ENCODE data around the gene POM121C. TPM values are rescaled to one million over a fixed set of nuclear protein-coding genes. Genes with fewer than 3 reads are reported as not detected.
"Not testable (repeated sequence)": the region's sequence is repeated elsewhere in the genome, so short reads cannot be mapped to it uniquely, and the experiment has no call there.

POM121C gene
- total RNA-seq, 2 donors from 2014 or later, result 95.9 to 107 TPM

- H3K4me3 Mint-ChIP-seq; H3K36me3 Mint-ChIP-seq; H3K27ac Mint-ChIP-seq; ATAC-seq; H3K27me3 Mint-ChIP-seq; DNase-seq (ENCODE audit: low spot score); H3K9me3 Mint-ChIP-seq; H3K4me1 Mint-ChIP-seq (ENCODE audit: low read depth in 2 of 2): not testable (repeated sequence)
Observed at GRCh38 chr7:75416787-75417186, 69.3 kb downstream of the POM121C start.

GRCh38 chr7:75415829-75416373, 70.2 kb downstream of the POM121C start:
- not testable (repeated sequence) for H3K27me3 Mint-ChIP-seq; H3K36me3 Mint-ChIP-seq; H3K27ac Mint-ChIP-seq; H3K9me3 Mint-ChIP-seq; H3K4me3 Mint-ChIP-seq; DNase-seq (ENCODE audit: low spot score); H3K4me1 Mint-ChIP-seq (ENCODE audit: low read depth in 2 of 2); ATAC-seq

- not testable (repeated sequence) for H3K4me3 Mint-ChIP-seq; H3K36me3 Mint-ChIP-seq; H3K4me1 Mint-ChIP-seq (ENCODE audit: low read depth in 2 of 2); DNase-seq (ENCODE audit: low spot score); H3K27ac Mint-ChIP-seq; H3K9me3 Mint-ChIP-seq; H3K27me3 Mint-ChIP-seq; ATAC-seq
Observed at GRCh38 chr7:75415428-75415817, 70.7 kb downstream of the POM121C start.

- H3K36me3 Mint-ChIP-seq, H3K4me3 Mint-ChIP-seq: not testable (repeated sequence)
Observed at GRCh38 chr7:75414708-75415427, 71.2 kb downstream of the POM121C start.

DNA sequence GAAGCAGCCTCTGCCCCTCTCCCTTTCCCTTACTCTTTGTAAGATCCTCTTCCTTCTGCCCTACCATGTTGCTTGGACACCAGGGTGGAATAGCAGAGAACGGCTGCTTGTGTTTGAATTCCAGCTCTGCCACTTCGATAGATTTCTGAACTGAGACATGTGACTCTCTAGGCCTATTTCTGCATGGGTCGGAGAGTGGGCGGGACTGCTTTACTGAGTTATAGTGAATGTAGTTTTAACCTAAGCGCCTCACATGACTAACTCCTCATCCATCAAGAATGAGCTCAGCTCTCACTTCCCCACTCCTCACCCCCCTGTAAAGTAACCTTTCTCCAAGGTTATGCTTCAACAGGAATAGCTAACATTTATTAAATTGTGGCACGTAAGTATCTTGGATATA, 71.9 kb downstream of the POM121C start:
- DNase-seq (ENCODE audit: low spot score); ATAC-seq; H3K36me3 Mint-ChIP-seq; H3K4me3 Mint-ChIP-seq; H3K4me1 Mint-ChIP-seq (ENCODE audit: low read depth in 2 of 2); H3K27me3 Mint-ChIP-seq; H3K27ac Mint-ChIP-seq; H3K9me3 Mint-ChIP-seq: not testable (repeated sequence)

More at GRCh38 chr7:75414708-75415427, 71.2 kb downstream of the POM121C start:
- DNase-seq (ENCODE audit: low spot score); H3K4me1 Mint-ChIP-seq (ENCODE audit: low read depth in 2 of 2); H3K9me3 Mint-ChIP-seq; ATAC-seq; H3K27ac Mint-ChIP-seq; H3K27me3 Mint-ChIP-seq: not testable (repeated sequence)

GRCh38 chr7:75410823-75411173, 75.3 kb downstream of the POM121C start:
- not testable (repeated sequence) for H3K9me3 Mint-ChIP-seq; H3K36me3 Mint-ChIP-seq; H3K27ac Mint-ChIP-seq; DNase-seq (ENCODE audit: low spot score); H3K27me3 Mint-ChIP-seq; H3K4me3 Mint-ChIP-seq; H3K4me1 Mint-ChIP-seq (ENCODE audit: low read depth in 2 of 2)
- ATAC-seq, result peak in 1 of 2 donors; percentile 3

DNA sequence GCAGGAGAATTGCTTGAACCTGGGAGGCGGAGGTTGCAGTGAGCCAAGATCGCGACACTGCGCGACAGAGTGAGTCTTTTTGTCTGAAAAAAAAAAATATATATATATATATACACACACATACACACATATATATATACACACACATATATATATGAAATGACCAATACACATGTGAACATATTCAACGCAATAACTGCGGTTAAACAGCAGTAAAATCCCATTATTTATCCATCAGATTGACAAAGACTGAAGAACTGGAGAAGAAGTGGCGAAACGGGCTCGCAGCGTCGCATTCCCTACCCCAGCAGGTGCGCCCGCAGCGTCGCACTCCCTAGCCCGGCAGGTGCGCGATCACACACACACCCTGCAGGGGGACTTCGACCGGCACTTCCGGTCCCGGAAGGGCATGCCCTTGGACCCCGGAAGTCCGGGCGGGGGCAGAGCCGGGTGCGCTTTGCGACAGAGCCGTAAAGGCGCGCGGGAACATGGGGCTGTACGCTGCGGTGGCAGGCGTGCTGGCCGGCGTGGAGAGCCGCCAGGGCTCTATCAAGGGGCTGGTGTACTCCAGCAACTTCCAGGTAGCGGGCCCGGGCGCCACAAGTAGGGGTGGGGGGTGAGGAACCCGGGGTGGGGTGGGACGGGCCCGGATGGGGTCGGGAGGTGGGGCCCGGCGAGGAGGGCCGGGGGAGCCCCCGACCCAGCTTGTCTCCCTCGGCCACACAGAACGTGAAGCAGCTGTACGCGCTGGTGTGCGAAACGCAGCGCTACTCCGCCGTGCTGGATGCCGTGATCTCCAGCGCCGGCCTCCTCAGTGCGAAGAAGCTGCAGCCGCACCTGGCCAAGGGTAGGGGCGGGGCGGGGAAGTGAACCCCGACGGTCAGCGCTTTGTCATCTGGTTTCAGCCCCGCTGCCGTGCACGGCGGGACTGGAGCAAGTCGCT, 75.9 kb downstream of the POM121C start:
- H3K27me3 Mint-ChIP-seq; H3K36me3 Mint-ChIP-seq; H3K27ac Mint-ChIP-seq; H3K9me3 Mint-ChIP-seq; DNase-seq (ENCODE audit: low spot score); H3K4me1 Mint-ChIP-seq (ENCODE audit: low read depth in 2 of 2); H3K4me3 Mint-ChIP-seq: not testable (repeated sequence)
- ATAC-seq, result peak; percentile 99

- H3K9me3 Mint-ChIP-seq; H3K4me1 Mint-ChIP-seq (ENCODE audit: low read depth in 2 of 2); H3K4me3 Mint-ChIP-seq; H3K27me3 Mint-ChIP-seq; DNase-seq (ENCODE audit: low spot score); H3K36me3 Mint-ChIP-seq; H3K27ac Mint-ChIP-seq: not testable (repeated sequence)
- peak; percentile 37 to 40 for ATAC-seq
Observed at GRCh38 chr7:75404663-75405062, 81.4 kb downstream of the POM121C start.

GRCh38 chr7:75403455-75404443, 82.3 kb downstream of the POM121C start:
- DNase-seq (ENCODE audit: low spot score); H3K9me3 Mint-ChIP-seq; H3K27ac Mint-ChIP-seq; H3K36me3 Mint-ChIP-seq; ATAC-seq; H3K4me3 Mint-ChIP-seq; H3K27me3 Mint-ChIP-seq; H3K4me1 Mint-ChIP-seq (ENCODE audit: low read depth in 2 of 2): not testable (repeated sequence)

DNA sequence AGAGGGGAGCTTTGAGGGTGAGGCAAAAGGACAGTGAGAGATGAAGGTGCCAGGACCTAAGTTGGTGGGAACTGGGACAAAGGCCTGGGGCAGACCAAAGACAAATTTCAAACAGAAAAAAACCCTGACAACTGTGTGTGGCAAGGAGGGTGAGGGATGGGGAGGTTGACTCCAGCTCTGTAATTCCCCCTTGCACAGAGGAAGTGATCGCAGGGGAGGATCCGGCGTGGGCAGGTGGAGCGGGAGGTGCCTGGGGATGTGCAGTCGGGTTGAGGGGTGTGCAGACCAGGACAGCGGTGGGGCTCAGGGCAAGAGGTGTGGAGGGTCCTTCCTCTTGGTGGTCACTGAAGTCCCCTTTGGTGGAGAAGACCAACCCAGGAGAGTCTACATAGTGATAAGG, 85.5 kb downstream of the POM121C start:
- not testable (repeated sequence) for H3K4me3 Mint-ChIP-seq; H3K36me3 Mint-ChIP-seq; H3K27ac Mint-ChIP-seq; DNase-seq (ENCODE audit: low spot score); ATAC-seq; H3K4me1 Mint-ChIP-seq (ENCODE audit: low read depth in 2 of 2); H3K9me3 Mint-ChIP-seq; H3K27me3 Mint-ChIP-seq

DNA sequence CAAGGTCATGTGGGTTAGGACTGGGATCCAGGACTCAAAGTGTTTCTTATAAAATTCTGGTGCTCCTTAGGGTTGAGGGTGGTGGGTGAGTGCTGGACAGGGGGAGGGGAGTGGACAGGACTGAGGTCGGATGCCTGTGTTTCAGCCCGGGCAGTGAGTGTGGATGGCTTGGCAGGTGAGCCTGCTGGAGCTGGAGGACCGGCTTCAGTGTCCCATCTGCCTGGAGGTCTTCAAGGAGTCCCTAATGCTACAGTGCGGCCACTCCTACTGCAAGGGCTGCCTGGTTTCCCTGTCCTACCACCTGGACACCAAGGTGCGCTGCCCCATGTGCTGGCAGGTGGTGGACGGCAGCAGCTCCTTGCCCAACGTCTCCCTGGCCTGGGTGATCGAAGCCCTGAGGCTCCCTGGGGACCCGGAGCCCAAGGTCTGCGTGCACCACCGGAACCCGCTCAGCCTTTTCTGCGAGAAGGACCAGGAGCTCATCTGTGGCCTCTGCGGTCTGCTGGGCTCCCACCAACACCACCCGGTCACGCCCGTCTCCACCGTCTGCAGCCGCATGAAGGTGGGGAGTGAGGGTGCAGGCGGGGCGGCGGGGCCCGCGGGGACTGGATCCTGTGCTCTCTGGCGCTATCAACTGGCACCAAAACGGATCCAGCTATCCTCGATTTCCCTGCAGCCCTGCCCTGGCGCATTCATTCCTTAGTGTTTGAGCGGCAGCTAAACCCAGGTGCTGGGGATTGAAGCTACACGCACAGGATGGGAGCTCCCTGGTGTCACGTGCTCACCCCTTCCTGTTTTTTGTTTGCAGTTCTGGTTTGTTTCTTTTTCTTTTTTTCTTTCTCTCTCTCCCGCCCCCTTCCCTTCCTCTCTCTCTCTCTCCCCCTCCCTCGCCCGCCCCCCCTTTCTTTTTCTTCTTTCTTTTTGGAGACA, 87.1 kb downstream of the POM121C start:
- H3K36me3 Mint-ChIP-seq, H3K9me3 Mint-ChIP-seq: not testable (repeated sequence)
- ATAC-seq, result peak; percentile 66 to 69

DNA sequence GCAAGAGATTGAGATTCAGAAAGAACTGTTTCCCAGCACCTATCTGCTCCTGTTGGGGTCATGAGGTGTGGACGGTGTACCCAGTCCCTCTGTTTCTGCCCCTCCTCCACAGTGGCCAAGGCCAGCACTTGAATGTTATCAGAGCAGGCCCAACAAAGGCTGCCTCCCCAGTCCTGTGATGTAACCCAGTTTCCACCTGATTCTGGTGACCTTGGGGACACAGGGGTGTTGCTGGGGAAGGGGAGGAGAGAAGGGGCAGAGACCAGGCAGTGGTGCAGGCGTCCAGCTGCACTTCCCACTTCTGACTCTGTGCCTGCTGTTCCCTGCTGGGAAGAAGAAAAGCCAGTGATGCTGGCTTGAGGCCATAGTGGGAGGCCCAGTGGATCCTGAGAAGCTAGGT, 88.2 kb downstream of the POM121C start:
- H3K9me3 Mint-ChIP-seq; H3K36me3 Mint-ChIP-seq; H3K4me3 Mint-ChIP-seq; DNase-seq (ENCODE audit: low spot score); H3K4me1 Mint-ChIP-seq (ENCODE audit: low read depth in 2 of 2); H3K27ac Mint-ChIP-seq; ATAC-seq; H3K27me3 Mint-ChIP-seq: not testable (repeated sequence)

More for the DNA sequence above, 87.1 kb downstream of the POM121C start:
- not testable (repeated sequence) for H3K4me1 Mint-ChIP-seq (ENCODE audit: low read depth in 2 of 2); H3K27me3 Mint-ChIP-seq; DNase-seq (ENCODE audit: low spot score); H3K27ac Mint-ChIP-seq; H3K4me3 Mint-ChIP-seq
